Measurements from ENCODE around the gene FUNDC2.
"Not testable (repeated sequence)": the region's sequence is repeated elsewhere in the genome, so short reads cannot be mapped to it uniquely, and the experiment has no call there.

The FUNDC2 gene, protein sequence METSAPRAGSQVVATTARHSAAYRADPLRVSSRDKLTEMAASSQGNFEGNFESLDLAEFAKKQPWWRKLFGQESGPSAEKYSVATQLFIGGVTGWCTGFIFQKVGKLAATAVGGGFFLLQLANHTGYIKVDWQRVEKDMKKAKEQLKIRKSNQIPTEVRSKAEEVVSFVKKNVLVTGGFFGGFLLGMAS

DNA sequence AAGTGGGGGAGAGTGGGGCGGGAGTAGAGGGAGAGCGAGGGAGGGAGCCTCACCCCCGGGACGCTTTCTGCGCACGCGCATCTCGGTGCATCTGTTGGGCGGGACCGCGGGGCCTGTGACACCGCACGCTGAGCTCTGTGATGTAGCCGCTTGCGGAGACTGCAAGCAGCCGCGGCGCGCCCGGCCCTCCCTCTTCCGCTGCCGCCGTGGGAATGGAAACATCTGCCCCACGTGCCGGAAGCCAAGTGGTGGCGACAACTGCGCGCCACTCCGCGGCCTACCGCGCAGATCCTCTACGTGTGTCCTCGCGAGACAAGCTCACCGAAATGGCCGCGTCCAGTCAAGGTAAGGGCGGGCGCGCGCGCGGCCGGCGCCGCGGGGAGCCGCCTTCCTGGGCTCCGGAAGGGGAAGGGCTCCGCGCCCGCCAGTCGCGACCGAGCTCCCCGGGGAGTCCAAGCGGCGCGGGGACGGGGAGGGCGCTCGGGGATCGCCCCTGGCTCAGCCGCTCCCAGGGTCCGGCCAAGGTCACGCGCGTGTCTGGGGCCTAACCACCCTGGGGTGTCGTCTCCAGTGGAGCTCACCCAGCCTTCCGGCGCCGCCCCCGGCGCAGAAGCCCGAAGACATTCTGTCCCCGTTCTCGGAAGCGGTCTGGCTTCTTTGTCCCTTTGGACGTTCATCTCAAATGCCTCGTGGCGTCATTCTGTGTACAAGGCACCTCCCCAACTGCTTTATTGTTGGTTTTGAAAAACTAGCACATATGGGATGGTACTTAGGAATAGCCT, at the start of gene FUNDC2:
TSS of gene FUNDC2 (plus strand) at position 118 of the 782 bp plus-strand sequence. CDS start at position 213, 95 bp downstream.
- DNase-seq = peak; percentile 97

DNA sequence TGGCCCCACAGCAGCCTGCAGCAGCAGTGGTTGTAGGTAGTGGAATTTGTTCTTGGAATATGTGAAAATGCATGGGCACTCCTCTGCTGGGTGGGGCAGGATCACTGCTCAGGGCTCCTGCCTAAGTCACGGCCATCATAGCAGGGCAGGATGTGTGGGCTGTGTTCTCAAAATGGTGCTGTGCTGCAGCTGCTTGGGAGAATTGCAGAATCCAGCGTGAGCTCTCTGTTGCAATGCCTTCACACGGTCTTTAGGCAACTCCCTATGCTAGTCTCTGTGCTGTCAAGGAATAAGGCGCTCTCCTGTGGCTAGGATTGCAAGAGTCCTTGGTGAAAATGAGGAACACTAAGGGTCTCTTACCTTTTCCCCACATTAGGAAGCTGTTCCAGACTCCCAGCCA, 47.0 kb upstream of the FUNDC2 start:
- DNase-seq = no peak

DNA sequence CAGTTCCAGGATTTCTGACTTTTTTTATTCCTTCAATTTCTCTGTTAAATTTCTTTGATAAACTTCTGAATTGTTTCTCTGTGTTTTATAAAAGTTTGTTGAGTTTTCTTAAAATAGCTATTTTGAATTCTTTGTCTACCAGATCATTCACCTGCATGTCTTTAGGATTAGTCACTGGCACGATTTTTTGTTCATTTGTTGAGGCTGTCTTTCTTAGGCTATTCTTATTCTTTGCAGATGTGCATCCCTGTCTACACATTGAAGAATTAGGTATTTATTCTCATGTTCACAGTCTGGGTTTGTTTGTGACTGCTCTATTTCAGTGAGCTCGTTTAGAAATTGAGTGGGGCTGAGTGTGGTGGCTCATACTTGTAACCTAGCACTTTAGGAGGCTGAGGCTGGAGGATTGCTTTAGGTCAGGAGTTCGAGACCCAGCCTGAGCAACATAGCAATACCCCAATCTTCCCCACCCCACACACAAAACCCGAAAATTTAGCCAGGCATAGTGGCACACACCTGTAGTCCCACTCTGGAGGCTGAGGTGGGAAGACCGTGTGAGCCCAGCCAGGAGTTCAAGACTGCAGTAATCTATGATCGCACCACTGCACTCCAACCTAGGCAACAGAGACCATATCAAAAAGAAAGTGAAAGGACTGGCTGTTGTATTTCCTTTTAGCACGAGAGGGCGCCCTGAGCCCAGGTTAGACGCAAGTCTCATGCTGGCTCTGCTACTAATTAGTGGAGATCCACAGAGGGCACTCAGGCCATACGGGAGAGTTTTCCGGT, 46.1 kb upstream of the FUNDC2 start:
- DNase-seq = peak; percentile 84

DNA sequence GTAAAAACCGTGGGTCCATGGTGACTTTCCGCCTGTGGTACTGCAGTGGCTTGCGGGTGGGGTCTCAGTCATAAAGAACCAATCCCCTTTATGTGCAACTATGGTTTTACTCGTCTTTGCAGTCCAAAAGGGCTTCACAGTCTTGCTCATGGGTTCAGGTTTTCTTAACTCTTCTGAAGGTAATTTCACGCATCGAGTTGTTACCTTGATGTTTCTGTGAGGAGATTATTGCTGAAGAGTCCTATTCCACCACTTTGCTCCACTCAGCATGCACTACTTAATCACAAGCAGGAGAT, 45.6 kb upstream of the FUNDC2 start:
- DNase-seq = no peak

DNA sequence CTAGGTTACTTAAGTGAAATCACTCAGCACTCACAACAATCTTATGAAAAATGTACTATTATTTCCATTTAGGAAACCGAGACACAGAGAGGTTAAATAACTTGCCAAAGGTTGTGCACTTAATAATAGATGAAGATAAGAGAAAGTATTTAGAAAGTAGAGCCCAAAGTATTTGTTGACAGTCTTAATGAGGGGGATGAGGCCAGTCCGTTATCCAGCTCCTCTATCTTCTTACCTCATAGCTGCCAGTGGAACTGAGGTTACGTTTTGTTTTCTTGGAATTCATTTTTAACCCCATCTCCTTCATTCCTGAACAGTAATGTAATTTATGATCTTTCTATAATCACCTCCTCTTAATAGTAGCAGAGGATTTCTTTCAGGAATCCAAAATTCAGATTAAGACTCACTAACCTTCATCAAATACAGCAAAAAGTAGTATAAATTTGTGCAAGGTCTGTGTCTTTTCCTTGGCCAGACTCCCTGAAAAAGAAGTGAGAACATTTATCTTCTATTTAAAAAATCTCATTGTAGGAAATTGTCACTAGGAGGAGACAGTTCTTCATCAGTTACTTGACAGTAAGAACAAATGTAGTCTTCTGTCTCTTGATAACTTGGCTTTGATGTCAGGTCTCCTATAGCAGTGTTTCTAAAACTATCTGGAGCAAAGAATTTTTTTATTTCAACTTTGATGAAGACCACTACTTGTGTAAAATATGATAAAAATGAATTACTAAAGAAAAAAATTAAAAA, 39.6 kb upstream of the FUNDC2 start:
- DNase-seq = no peak

DNA sequence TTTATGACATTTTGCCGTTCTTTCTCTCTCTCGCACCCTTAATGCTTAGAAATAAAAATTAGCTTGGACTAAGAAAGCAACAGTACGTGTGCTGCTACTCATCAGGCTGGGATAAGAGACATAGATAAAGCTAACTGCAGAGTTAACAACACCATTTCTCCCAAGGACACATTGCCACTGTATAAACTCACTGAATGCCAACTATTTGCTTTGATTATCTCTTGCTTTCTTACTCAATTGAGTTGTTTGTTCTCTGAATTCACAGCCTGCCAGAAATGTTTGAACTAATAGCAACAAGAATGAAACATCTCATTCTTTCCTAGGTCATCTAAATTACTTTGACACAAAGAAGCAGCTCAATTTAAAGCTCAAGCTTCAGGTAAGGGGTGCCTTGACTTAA, 38.7 kb upstream of the FUNDC2 start:
- no peak for DNase-seq

DNA sequence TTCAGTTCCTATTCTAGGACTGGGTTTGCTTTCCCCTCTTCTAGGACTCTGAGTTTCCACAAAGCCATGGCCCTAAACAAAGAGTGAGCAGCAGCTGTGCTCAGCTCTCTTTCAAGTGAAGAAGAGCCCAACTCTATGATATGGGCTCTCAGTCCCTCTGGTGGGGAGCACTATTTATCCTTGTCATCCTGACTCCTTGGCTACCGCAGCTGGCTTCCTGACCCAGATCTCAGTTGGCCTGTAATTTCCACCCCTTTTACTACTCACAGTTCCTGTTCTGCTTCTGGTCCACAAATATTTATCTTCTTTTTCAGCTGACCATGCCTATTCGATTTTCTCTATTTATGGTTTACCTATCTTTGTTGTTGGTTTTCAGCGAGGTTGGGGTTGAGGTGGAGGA, 37.9 kb upstream of the FUNDC2 start:
- DNase-seq = no peak

DNA sequence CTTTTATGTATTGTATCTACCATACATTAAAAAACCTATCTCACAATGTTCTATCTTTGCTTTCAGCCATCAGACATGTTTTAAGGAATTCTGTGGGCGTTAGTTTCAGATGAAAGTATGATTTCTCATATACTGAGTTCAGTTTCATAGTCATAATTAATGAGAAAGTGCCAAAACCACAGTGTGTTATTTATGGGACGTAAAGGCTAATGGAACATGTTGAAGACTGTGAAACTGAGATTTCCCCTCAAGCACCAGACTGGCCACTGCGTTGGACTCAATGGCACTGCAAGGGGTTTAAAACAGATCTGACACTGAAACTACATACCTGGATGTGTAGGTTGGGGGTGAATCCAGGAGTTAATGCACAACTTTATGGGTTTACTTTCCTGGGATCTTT, 36.1 kb upstream of the FUNDC2 start:
- DNase-seq = no peak

DNA sequence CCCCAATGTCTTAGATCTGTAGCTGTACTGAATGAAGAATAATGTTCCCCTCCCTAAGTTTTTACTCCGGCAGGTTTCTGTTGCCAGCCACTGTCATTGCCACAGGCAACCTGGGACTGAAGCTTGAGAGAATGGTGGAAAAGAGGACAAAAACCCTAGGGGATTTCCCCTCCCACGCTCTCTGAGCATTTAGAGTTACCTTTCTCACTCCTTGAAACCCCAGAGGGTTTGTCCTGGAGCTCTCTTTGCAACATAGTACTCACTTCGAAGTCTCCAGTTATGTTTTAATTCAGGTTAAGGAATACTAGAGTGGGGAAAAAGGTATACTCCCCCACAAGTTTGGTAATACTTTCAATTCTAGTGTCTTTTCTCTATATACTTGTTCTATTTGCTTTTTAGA, 35.6 kb upstream of the FUNDC2 start:
- DNase-seq = no peak

DNA sequence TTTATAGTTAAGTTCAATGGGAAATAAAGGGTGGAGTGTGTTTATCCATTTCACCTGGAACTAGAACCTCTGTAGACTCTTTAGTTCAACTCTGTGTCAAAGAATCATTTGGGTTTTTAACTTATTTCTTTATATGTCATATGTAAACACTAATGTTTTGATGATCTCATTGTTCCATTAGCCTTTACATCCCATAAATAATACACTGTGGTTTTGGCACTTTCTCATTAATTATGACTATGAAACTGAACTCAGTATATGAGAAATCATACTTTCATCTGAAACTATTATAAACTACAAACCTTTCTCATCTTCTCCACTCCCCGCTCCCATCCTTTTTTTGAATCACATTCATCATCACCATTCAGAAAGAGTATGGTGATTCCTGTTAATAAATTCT, 35.2 kb upstream of the FUNDC2 start:
- DNase-seq = no peak

DNA sequence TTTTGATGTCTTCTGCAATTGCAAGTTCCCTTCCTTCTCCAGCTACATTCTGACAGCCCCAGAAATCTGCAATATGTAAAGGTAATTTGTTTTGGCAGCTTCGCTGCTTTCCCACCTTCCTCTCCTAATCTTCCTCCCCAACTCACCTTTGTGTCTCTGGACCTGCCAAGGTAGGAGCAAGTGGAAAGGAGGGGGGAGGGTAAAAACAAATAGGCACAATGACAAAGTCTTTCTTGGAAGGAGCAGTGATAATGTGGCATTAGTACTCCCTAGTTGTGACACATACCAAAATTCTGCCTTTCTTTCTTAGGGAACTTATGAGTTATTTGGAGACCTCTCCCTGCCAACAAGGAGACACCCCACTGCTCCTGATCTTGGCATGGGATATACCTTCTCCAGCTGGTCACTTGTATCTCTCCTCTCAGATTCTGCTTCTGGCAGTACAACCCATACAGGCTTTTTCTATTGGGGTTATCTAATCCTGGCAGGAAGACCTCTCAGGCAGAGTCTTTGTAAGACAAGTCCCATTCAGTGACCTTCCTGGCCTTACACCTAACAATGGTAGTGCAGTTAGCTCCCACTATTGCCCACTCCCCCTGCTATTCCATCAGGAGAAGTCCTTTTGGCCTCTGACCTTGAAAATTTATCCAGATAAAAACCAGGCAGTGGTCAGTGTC, 28.3 kb upstream of the FUNDC2 start:
- no peak for DNase-seq

DNA sequence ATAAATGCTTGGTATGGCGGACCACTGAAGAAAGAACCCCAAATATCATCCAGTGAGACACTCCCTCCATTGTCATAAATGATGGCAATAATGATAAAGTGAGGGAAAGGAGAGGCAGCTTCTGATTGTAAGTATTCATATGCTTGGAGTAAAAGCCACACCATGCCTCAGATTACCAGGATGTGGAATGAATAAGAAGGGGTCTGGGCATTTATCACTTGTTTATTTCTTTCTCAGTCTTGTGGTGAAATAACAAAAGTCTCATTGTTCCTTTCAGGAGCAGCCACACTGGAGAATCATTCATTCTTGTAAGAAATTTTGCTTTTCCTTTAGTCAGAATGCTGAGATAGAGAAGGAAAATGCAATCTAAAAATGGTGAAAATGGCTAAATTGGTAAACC, 25.8 kb upstream of the FUNDC2 start:
- no peak for DNase-seq

DNA sequence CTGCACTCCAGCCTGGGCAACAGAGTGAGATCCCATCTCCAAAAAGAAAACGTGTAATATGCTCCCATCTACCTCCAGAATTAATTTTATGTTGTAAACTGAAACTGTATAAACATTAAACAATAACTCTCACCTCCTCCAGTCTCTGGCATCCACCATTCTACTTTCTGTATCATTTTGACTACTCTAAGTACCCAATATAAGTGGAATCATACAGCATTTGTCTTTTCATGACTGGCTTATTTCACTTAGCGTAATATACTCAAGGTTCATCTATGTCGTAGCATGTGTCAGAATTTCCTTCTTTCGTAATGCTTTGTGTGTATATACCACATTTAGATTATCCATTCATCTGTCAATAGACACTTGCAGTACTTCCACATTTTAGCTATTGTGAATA, 24.8 kb upstream of the FUNDC2 start:
- no peak for DNase-seq

DNA sequence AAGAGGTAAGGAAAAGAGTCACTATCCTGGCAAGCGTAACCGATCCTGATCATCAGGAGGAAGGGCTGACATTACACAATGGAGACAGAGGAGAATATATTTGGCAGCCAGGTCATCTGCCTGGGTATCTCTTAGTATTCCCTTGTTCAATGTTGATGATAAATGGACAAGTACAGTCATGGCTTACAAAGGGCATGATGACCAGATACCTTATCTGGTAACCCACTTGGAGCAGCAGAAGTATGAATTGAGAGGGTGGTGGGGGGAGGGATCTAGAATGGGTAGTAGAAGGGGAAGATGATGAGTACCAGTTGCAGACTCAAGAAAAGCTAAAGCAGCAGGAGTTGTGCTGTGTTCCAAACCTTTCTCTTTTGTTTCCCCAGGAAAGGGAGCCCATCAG, 21.5 kb upstream of the FUNDC2 start:
- DNase-seq = no peak

DNA sequence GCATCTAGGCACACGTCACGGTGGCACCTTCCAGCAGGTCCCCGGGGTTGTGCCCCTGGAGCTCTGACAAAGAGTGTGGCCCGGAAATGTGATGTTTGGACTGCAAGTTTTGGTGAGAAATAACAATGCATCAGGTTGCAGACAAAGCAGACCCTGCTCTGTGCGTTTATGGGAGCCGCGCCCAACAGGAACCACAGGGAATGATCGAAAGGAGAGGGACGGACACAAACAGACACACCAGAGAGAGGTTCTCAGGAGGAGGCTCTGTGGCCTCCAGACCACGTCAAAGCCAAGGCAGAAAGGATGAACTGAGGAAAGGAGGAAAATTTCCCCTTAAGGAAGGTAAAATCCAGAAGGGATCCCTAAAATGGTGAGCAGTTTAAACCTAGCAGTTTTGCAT, 20.3 kb upstream of the FUNDC2 start:
- DNase-seq = not testable (repeated sequence)

DNA sequence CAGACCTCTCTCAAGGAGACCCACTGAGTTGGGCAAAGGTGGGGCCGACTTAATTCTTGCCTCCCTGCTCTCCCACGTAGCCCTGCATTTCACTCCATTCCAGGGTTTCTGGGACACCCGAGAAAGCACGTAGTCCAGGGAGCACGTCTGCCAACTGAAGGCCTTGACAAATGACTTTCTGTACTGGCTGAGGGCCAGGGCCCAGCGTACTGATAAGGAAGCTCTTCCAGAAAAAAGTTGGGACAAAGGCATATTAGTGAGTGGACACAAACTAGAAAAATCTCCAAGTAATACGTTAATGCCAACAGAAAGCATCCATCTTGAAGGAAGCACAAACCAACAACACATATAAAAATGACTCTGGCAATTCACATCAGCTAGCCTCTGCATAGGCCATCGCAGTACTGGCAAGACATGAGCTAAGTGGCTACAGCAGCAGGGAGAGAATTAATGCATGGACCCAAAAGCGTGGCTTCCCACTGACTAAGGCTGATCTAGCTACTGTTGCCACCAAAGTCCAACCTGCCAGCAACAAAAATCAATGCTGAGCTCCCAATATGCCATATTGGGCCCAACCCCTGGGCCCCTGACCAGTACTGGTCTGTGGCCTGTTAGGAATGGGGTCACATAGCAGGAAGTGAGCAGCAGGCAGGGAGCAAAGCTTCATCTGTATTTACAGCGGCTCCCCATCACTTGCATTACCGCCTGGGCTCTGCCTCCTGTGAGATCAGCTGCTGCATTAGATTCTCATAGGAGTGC, 19.6 kb upstream of the FUNDC2 start:
- DNase-seq = not testable (repeated sequence)

DNA sequence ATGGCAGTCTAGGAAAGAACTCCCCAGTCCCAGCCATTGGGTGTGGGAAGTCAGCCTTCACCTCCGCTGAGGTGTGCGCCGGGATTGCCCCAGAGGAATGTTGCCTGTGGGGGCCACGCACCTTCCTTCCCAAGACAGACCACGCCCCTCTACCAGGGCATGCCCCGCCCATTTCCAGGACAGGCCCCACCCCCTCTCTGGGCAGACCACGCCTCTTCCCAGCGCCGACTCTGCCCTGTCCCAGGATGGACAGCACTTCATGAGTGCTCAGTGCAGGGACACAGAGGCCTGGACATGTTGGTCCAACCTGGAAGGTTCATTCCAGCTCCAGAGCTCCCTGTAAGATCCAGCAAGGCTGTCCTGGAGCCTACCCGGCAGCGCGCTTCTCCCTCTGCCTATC, 18.1 kb upstream of the FUNDC2 start:
- not testable (repeated sequence) for DNase-seq

DNA sequence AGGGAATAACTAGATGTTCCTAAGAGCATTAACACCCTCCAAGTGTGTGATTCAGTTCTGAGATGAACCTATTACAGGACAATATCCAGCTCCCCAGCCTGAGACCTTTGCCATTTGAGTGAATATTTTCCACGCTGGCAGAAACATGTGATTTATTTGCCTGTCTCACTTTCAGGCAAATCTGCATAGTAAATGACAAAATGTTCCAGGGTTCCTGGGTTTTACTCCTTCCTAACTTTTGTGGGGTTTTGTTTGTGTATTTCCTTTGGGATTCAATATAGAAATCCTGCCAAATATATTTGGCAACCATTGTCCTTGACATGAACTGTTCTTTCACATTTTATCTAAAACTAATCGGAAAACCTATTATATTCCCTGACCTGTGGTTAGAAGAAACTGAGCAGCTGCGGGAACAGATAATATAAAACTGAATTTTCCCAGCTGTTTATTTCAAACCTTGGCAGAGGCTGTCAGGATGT, 16.6 kb upstream of the FUNDC2 start:
- DNase-seq = no peak

DNA sequence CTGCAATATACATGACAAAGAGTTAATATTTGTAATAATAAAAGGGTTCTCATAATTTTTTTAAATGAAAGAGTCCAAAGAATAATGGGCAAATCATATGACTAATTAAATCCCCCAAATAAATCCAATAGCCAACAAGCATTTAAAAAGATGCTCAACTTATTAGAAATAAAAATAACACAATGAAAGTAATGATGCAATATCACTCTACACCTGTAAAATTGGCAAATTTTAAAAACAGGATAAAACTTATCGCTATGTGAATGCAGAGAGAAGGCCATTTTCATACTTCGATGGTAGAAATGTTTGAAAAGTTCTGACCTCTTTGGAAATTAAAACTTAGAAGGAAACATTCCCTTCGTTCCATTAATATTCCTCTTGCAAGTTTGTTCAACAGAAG, 6.1 kb upstream of the FUNDC2 start:
- DNase-seq = no peak

DNA sequence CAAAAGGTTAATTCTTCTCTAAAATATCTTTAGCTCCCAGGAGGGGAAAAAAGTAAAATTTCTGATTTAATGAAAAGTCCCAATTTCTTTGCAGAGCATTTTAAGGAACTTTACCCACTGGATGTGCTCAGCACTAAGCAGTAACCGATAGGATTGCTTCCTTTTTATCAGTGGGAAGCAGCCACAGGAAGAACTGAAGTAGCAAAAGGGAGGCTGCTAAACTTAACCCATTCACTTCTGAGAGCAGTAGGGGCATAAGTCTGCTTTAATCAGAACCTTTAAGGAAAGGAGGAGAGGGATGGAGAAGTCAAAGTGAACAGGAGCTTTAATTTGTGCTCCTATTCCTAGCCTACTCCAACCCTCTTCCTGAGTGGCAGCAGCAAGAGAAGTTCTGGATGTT, 4.1 kb upstream of the FUNDC2 start, which contains the start of gene F8:
TSS of gene F8 (minus strand) at position 139 of the 400 bp plus-strand sequence. CDS start 171 bp downstream, outside the sequence.
- DNase-seq = no peak

DNA sequence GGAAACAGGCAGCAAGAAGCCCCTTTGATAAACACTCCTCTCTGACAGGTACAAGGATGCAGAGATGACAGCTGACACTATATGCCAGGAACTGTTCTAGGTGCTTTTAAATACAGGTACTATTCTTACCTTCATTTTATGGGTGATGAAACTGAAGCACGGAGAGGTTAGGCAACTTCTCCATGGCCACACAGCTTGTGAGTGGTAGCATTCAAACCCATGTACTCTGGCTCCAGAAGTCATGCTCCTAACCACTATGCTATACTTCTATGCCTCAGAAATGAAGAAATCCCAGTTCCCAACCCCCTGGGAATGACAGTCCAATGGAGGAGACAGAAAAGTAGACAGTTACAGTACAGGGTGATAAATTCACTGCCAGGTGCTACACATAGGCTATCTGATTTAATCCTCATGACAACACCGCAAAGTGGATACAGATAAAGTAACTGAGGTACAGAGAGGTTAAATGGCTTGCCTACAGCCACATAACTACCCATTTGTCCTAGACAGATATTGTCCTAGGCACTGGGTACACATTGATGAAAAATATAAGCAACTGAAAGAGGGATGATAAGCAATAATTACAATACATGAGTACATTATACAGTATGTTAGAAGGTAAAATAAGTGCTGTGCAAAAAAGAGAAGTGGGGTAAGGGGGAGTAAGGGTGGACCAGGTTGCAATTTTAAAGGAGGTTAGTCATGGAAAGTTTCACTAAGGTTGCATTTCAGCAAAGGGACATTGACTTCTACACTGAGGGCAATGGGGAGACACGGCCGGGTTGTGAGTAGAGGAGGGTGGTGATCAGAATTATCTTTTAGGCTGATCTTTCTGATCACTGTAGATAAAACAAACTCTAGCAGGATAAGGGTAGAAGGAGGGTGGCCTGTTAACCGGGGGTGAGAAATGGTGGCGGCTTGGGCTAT, 2.5 kb upstream of the FUNDC2 start:
- no peak for DNase-seq

All from CD4-positive, alpha-beta T cell treated with Interleukin-21 for 1 hour (primary cell).